Activated CD4-positive, alpha-beta memory T cell treated with anti-CD3 and anti-CD28 coated beads for 36 hours (primary cell): ENCODE results near the gene TBX20. TPM values are rescaled to one million over a fixed set of nuclear protein-coding genes. Genes with fewer than 3 reads are reported as not detected.
"Not testable (repeated sequence)": the region's sequence is repeated elsewhere in the genome, so short reads cannot be mapped to it uniquely, and the experiment has no call there.

Experiments used
- CTCF ChIA-PET: fragments of 350-600 bp; sonication (Branson Sonifier 250); formaldehyde crosslinking; loops from one replicate; lab custom pipeline; 2021; ENCODE audit warnings: antibody characterized with exemption, inconsistent platforms; lab: Charles Lee
- POLR2A ChIA-PET: fragments of 350-600 bp; sonication (Branson Sonifier 250); formaldehyde crosslinking; loops from one replicate; lab custom pipeline; 2021; ENCODE audit warnings: antibody characterized with exemption; lab: Charles Lee
- DNase-seq: peaks from one replicate; pipeline ENCODE4 v3.0.0-alpha.2; 2020
- H3K27ac Mint-ChIP-seq: one replicate; pipeline ENCODE4 v1.8.0; 2021; ENCODE audit warnings: mixed read lengths
- H3K27me3 Mint-ChIP-seq: one replicate; pipeline ENCODE4 v1.8.0; 2021; ENCODE audit warnings: mixed read lengths
- H3K36me3 Mint-ChIP-seq: one replicate; pipeline ENCODE4 v1.8.0; 2021; ENCODE audit warnings: mixed read lengths
- H3K4me1 Mint-ChIP-seq: one replicate; pipeline ENCODE4 v1.8.0; 2021; ENCODE audit warnings: low read depth, mixed read lengths
- H3K4me3 Mint-ChIP-seq: one replicate; pipeline ENCODE4 v1.8.0; 2021; ENCODE audit warnings: mild to moderate bottlenecking, mixed read lengths
- H3K9me3 Mint-ChIP-seq: one replicate; pipeline ENCODE4 v1.8.0; 2021; ENCODE audit warnings: mixed read lengths
- intact Hi-C: fragments of 100-400 bp; cut with micrococcal nuclease; formaldehyde crosslinking; loops from one replicate; pipeline ENCODE4 v1.15.1; 2023
- total RNA-seq, 2 experiments: library from RNA; stranded (reverse); gene quantifications; one replicate each; pipeline ENCODE4 v1.2.3, GENCODE V29; 2021

The TBX20 gene
- total RNA-seq, 2 experiments from 2014 or later, result 0.15 TPM; not detected in 1

GRCh38 chr7:35167158-35167557 lies 86.7 kb downstream of the TBX20 start:
- intact Hi-C loops, H3K27ac Mint-ChIP-seq, H3K4me1 Mint-ChIP-seq, H3K4me3 Mint-ChIP-seq, H3K9me3 Mint-ChIP-seq, CTCF ChIA-PET, H3K36me3 Mint-ChIP-seq, POLR2A ChIA-PET, DNase-seq, H3K27me3 Mint-ChIP-seq: not testable (repeated sequence)

GRCh38 chr7:35161059-35161740 lies 92.7 kb downstream of the TBX20 start:
- H3K4me3 Mint-ChIP-seq, H3K27ac Mint-ChIP-seq, H3K27me3 Mint-ChIP-seq, H3K36me3 Mint-ChIP-seq, POLR2A ChIA-PET, H3K4me1 Mint-ChIP-seq, DNase-seq, CTCF ChIA-PET, intact Hi-C loops, H3K9me3 Mint-ChIP-seq: not testable (repeated sequence)

Other genes starting within 250 kb of the TBX20 start
- gene DPY19L1, start 216.6 kb downstream of the TBX20 start, total RNA-seq, result 10 to 100 TPM; 13.0 to 20.3 TPM